Aorta (tissue), 5 donors: Measurements from ENCODE around the gene USP12. TPM values are rescaled to one million over a fixed set of nuclear protein-coding genes. Genes with fewer than 3 reads are reported as not detected.

Experiments used
- ATAC-seq: fragments of 200-7000 bp; cut with Tn5 transposase; one replicate; pipeline ENCODE4 v1.9.1; 2022; ENCODE audit warnings: moderate library complexity; ENCODE audit not compliant: low FRiP score
- DNase-seq, 2 donors: peaks; one replicate each; pipeline ENCODE4 v3.0.0-alpha.2; 2020
- H3K27ac ChIP-seq, 2 donors: one replicate each; pipeline ENCODE4 v1.5.1; 2013; ENCODE audit warnings: low read length in 2 of 2, mild to moderate bottlenecking in 2 of 2, moderate library complexity in 2 of 2, control low read depth in 1 of 2, inconsistent platforms in 1 of 2, low read depth in 1 of 2
- H3K27me3 ChIP-seq, 2 donors: one replicate each; pipeline ENCODE4 v1.6.1; 2013; ENCODE audit warnings: control low read depth in 1 of 2, low read length in 1 of 2, mild to moderate bottlenecking in 1 of 2, moderate library complexity in 1 of 2; ENCODE audit not compliant: insufficient read depth in 2 of 2, control insufficient read depth in 1 of 2
- H3K36me3 ChIP-seq, 2 donors: one replicate each; pipeline ENCODE4 v1.6.1; 2013; ENCODE audit warnings: control low read depth in 1 of 2, low read length in 1 of 2, mild to moderate bottlenecking in 1 of 2; ENCODE audit not compliant: insufficient read depth in 2 of 2, control insufficient read depth in 1 of 2
- H3K4me1 ChIP-seq, 2 donors: one replicate each; pipeline ENCODE4 v1.6.1; 2013; ENCODE audit warnings: low read length in 2 of 2, control low read depth in 1 of 2, mild to moderate bottlenecking in 1 of 2, moderate library complexity in 1 of 2; ENCODE audit not compliant: insufficient read depth in 2 of 2, control insufficient read depth in 1 of 2
- H3K4me3 ChIP-seq, 2 donors: one replicate each; pipeline ENCODE4 v1.5.1; 2013; ENCODE audit warnings: low read length in 2 of 2, control low read depth in 1 of 2, mild to moderate bottlenecking in 1 of 2
- H3K9me3 ChIP-seq: one replicate; pipeline ENCODE4 v1.6.1; 2013; ENCODE audit warnings: mild to moderate bottlenecking, low read length; ENCODE audit not compliant: control insufficient read depth
- WGBS, 2 donors: extraction: QIAGEN DNeasy Blood & Tissue Kit; methylation state at CpG; one replicate each; pipeline ENCODE4 v1.1.7; 2013; 5-methylcytosine and 5-hydroxymethylcytosine counted together
- intact Hi-C, 2 donors: fragments of 100-400 bp; cut with DNase I; formaldehyde crosslinking; loops; one replicate each; pipeline versions ENCODE4 v1.14.2 to v1.15.0; 2022
- polyA plus RNA-seq, 2 donors: library from polyadenylated mRNA; stranded (reverse); fragments of 200-250 nt; gene quantifications; one replicate each; pipeline ENCODE4 v1.2.3, GENCODE V29; 2013
- total RNA-seq, 2 donors: library from RNA; stranded (reverse); fragmentation: NEBNext Ultra II Directional; extraction: Animal tissue kit (Norgen Biotek cat#: 25700); gene quantifications; one replicate each; pipeline ENCODE4 v1.2.1, GENCODE V29; 2021
- donor health status: healthy with polysubstance abuse.
- donor health status: Bipolar disorder and iron deficiency.
- donor health status: DM: no; HTN: no; CAD: no.
- donor health status: DM: no; HTN: no; CAD: no.
- donor health status: DM: yes; HTN: yes; CAD: no.

USP12 gene
- total and polyA plus RNA-seq, 4 donors = 18.2 to 47.2 (median 39.6) TPM

DNA sequence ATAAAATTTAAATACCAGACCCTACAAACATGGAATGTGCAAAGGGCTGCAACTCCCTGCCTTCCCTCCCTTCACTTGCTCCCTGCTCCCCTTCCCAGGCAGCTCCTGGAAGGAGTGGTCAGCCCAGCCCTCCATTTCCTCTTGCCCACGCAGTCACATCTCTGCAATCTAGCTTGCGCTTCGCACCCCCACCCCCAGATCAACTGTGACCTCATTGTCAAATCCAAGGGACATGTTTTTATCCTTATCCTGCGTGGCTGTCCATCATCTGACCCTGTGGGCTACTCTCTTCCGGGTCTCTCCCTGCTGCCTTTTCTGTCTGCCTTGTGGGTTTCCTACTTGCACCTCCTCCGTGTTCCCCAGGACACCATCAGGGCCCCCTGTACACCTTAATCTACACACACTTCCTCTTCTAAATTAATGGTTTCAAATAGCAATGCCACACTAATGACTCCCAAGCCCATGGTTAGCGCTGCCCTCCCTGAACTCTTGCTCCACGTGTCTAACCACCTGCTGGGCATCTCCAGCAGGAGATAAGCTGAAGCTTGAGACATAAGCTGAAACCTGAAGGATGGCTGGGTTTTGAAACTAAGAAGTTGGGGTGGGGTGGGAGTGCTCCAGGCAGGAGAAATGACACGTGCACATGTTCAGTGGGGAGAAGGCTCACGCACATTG is 118.3 kb downstream of the USP12 start:
- ATAC-seq (no peak), DNase-seq (no peak)
- intact Hi-C loops = no loop called here
- H3K36me3 ChIP-seq = peaks cover 0 to 3% of the 10 kb centered on the region in 2 donors
- H3K4me3 ChIP-seq = no peak overlapping the region
- H3K27ac ChIP-seq = no peak overlapping the region
- peaks cover 3% of the 10 kb centered on the region for H3K9me3 ChIP-seq
- no peaks in the 10 kb centered on the region for H3K27me3 ChIP-seq
- WGBS, 2 donors = 58 to 64% methylated on average over 10 of the region's 10 CpGs
- H3K4me1 ChIP-seq = no peaks in the 10 kb centered on the region

DNA sequence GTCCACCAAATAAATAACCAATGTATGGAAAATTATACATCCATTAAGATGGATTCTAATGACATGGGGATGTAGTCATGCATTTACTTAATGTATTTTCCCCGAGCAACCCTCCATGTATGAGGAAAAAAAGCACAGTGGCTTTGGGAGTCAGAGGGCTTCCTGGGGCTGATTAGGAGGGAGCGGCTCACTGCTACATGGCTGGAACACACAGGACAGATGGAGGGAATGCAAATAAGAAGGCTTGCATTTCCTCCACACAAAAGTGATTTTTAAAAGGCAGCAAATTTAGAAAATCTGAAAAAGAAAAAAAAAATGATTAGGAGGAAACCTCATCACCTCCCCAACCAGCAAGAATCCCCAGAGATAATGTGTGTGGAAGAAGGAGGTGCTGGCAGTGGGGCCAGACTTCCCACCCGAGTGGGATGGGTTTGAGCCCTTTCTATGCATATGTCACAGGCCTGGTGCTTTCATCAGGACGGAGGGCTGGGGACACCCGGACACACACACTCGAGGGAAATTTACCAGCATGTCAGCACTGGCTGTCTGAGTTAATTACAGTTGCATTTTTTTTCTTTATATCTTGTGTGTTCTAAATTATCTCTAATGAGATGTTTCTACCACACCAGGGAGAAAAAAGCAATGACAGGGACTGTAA is 118.9 kb downstream of the USP12 start:
- Histone ChIP-seq H3K4me3 (no peak overlapping the region), H3K27me3 (no peaks in the 10 kb centered on the region), H3K27ac (no peak overlapping the region), H3K36me3 (peaks cover 0 to 3% of the 10 kb centered on the region in 2 donors), H3K9me3 (peaks cover 3% of the 10 kb centered on the region), H3K4me1 (no peaks in the 10 kb centered on the region)
- WGBS, 2 donors = 69 to 75% methylated on average over 6 of the region's 6 CpGs
- ATAC-seq (no peak), DNase-seq (no peak)
- intact Hi-C loops = no loop called here

DNA sequence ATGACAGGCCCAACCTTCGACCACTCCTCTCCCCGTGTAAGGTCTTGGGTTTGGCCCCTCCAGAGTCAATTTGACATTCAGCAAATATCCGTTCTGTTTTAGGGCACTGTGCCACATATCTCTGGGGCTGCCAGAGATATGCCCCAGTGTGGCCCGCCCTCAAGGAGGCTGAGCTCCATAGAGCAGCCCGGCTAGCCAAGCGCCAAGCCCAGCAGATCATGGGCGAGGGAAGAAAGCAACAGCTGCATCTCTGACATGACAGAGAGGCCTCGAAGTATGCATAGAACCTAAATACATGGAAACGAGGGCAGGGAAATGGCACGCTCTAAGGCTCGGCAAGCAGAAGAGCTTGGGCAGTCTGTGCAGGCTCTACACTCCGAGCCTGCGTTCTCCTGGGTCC is 124.5 kb downstream of the USP12 start:
- Histone ChIP-seq H3K9me3 (peaks cover 3% of the 10 kb centered on the region), H3K4me3 (no peak overlapping the region), H3K27ac (no peak overlapping the region), H3K4me1 (no peaks in the 10 kb centered on the region), H3K36me3 (peaks cover 0 to 3% of the 10 kb centered on the region in 2 donors), H3K27me3 (no peaks in the 10 kb centered on the region)
- no peak for DNase-seq
- WGBS, 2 donors = 78 to 84% methylated on average over 13 of the region's 13 CpGs
- intact Hi-C loops = no loop called here
- no peak for ATAC-seq

DNA sequence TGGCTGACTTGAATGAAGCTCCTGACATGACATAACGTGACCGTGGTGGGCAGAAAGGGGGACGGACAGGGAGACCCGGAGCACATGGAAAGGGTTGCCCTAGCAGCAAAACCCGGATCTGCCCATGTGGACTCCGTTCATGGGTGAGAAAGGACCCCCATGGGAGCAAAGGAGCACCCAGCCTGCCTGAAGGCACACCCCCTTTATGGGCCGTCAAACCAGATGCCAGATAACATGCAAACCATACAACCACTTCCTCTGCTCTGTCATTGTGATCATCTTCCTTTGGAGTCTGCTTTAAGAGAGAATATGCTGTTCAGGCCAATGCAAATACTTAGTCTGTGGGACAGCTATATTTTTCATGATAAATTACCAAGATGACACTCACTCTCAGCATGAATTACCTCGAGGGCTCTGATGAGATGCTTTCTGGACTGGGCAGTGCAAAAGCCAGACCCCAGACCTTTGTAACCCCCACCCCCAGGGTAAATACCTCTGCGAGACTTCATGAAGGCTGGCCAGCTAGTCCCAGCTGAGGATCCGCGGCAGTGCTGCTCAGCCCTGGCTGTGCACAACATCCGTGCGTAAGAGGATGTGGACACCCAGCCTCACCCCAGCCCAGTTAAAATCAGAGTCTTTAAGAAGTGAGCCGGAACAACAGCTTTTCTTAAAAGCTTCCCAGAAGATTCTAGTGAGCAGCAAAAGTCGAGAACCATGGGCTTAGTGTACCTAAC is 126.6 kb downstream of the USP12 start:
- ATAC-seq = no peak
- Histone ChIP-seq H3K27me3 (no peaks in the 10 kb centered on the region), H3K27ac (no peak overlapping the region), H3K36me3 (no peaks in the 10 kb centered on the region), H3K4me1 (no peaks in the 10 kb centered on the region), H3K4me3 (no peak overlapping the region), H3K9me3 (no peaks in the 10 kb centered on the region)
- 84 to 86% methylated on average over 15 of the region's 15 CpGs for WGBS, 2 donors
- no peak for DNase-seq
- intact Hi-C loops = no loop called here

DNA sequence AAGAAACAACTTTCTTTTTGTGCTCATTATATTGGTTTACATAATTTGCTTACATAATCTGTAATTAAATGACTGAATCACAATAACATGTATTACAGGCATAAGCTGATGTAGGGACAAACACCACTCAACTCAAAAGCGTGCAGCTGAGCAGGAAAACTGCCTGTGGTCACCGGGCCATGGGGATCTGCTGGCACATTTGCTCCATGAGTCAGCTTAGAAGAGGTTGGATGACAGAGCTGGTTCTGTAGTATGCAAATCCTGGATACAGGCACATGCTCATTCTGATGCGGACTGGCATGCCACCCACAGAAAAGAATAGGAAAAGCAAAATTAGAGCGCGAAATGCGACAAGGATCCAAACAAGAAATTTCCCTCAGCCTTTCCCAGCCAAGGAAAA is 128.6 kb downstream of the USP12 start:
- intact Hi-C loops = no loop called here
- Histone ChIP-seq H3K4me3 (no peak overlapping the region), H3K4me1 (no peaks in the 10 kb centered on the region), H3K27me3 (no peaks in the 10 kb centered on the region), H3K9me3 (no peaks in the 10 kb centered on the region), H3K36me3 (no peaks in the 10 kb centered on the region), H3K27ac (no peak overlapping the region)
- 19 to 21% methylated on average over 6 of the region's 6 CpGs for WGBS, 2 donors
- peak; percentile 80 for ATAC-seq
- DNase-seq = no peak

DNA sequence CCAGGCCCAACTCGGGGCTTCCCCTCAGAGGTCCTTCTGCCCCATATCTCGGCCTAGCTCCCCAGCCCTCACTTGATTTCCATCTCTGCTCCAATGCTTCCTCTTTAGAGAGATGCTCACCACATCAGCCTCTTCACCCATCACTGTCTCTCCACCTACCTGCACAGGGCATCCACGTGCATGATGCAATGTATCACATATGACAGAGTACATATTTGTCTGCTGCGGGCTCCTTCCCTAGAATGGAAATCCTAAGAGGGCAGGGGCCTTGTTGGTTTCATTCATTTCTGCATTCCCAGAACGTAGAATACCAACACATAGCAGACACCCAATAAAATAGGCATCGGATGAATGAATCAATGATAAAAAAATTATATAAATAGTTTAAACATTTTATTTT is 130.3 kb downstream of the USP12 start:
- Histone ChIP-seq H3K4me1 (no peaks in the 10 kb centered on the region), H3K27ac (no peak overlapping the region), H3K9me3 (no peaks in the 10 kb centered on the region), H3K36me3 (no peaks in the 10 kb centered on the region), H3K27me3 (no peaks in the 10 kb centered on the region), H3K4me3 (no peak overlapping the region)
- DNase-seq (no peak), ATAC-seq (no peak)
- WGBS, 2 donors = 93 to 94% methylated on average over 6 of the region's 6 CpGs
- intact Hi-C loops = no loop called here

DNA sequence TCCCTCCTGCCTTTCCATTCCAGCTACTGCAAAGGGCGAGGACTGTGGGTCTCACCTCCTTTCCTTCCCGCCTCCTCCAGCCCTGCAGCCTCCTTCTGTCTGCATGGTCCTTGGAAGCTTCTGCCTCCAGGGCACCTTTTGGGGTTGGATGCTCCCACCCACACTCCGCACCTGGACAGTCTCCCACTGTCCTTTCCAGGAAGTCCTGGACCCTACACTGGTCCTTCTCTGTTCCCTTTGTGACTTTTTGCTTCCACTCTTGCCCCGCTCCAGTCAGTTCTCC is 130.8 kb downstream of the USP12 start:
- H3K4me3 ChIP-seq = no peak overlapping the region
- no peak overlapping the region for H3K27ac ChIP-seq
- H3K9me3 ChIP-seq = no peaks in the 10 kb centered on the region
- intact Hi-C loops = no loop called here
- no peaks in the 10 kb centered on the region for H3K36me3 ChIP-seq
- ATAC-seq (no peak), DNase-seq (no peak)
- no peaks in the 10 kb centered on the region for H3K4me1 ChIP-seq
- WGBS, 2 donors = 98 to 99% methylated on average over 4 of the region's 4 CpGs
- no peaks in the 10 kb centered on the region for H3K27me3 ChIP-seq

DNA sequence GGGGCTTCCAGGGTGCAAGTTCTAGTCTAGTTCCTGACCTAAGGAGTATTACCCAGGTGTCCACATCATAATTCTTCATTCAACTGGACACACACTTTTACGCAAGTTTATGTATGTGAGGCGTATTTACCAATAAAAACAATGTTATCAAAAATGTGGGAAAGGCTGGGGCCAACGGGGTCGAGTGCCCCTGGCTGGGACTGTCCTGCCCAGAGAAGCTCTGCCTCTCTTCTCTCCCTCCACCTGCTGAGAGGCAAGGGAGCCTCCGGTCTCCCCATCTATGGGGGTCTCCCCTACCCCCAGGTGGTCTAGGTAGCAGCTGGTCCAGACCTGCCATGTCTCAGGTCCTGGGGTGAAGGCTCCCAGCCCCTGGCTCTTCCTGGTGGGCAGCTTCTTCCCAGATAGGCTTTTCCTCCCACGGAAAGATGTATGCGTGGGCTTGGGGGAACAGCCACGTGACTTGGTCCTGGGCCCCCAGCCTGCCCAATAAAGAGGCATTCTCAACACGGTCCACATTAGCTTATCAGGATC is 132.4 kb downstream of the USP12 start:
- no peak overlapping the region for H3K4me3 ChIP-seq
- peaks cover 0 to 1% of the 10 kb centered on the region in 2 donors for H3K27me3 ChIP-seq
- intact Hi-C loops = loop anchor here in 1 of 2 donors (5.0 kb wide), 1 partner anchor 47 kb away; no protein-coding TSS in a partner anchor
- DNase-seq = no peak
- H3K27ac ChIP-seq = no peak overlapping the region
- WGBS, 2 donors = 90 to 91% methylated on average over 9 of the region's 9 CpGs
- no peak for ATAC-seq
- no peaks in the 10 kb centered on the region for H3K9me3 ChIP-seq
- H3K4me1 ChIP-seq = no peaks in the 10 kb centered on the region
- no peaks in the 10 kb centered on the region for H3K36me3 ChIP-seq
